Keratinocyte (primary cell): ENCODE data around the gene CHRNB4. TPM values are rescaled to one million over a fixed set of nuclear protein-coding genes. Genes with fewer than 3 reads are reported as not detected.
A peak's percentile ranks its signal among the peaks of the same experiment; 100 is the strongest.

Experiments
- DNase-seq: peaks from one replicate; pipeline ENCODE4 v3.0.0-alpha.2; 2011; ENCODE audit warnings: low read depth, missing footprints, low spot score
- FAIRE-seq: peaks from 2 replicates; lab custom pipeline; 2011; peaks lifted over from hg19 to GRCh38; lab: Jason Lieb, UNC
- H2AFZ ChIP-seq: 2 replicates; pipeline ENCODE4 v1.6.0; 2012; ENCODE audit warnings: low read length, control low read depth, inconsistent platforms; ENCODE audit not compliant: control insufficient read depth
- H3K27ac ChIP-seq: 2 replicates; pipeline ENCODE4 v1.5.1; 2011; ENCODE audit warnings: low read length; ENCODE audit not compliant: control insufficient read depth, insufficient read depth
- H3K27me3 ChIP-seq: 3 replicates; pipeline ENCODE4 v1.6.0; 2011; ENCODE audit warnings: low read length; ENCODE audit not compliant: control insufficient read depth, insufficient read depth; ENCODE audit errors: extremely low read depth
- H3K36me3 ChIP-seq, 2 experiments: 2 replicates in 1 of 2; 3 replicates in 1 of 2; pipeline ENCODE4 v1.5.1; 2011; ENCODE audit warnings: low read length in 2 of 2, mild to moderate bottlenecking in 1 of 2; ENCODE audit not compliant: control insufficient read depth in 2 of 2, insufficient read depth in 2 of 2; ENCODE audit errors: extremely low read depth in 1 of 2
- H3K4me1 ChIP-seq: 3 replicates; pipeline ENCODE4 v1.5.1; 2011; ENCODE audit warnings: low read length; ENCODE audit not compliant: control insufficient read depth, insufficient read depth; ENCODE audit errors: extremely low read depth
- H3K4me2 ChIP-seq: 3 replicates; pipeline ENCODE4 v1.6.0; 2011; ENCODE audit warnings: low read depth, low read length; ENCODE audit not compliant: control insufficient read depth, insufficient read depth; ENCODE audit errors: extremely low read depth
- H3K4me3 ChIP-seq, 3 experiments: fragments of 200-600 bp in 1 of 3; sonication (generic) in 1 of 3; 2 replicates in 2 of 3; 3 replicates in 1 of 3; pipeline ENCODE4 v1.5.1; 2011 to 2016; ENCODE audit warnings: low read length in 3 of 3, mild to moderate bottlenecking in 3 of 3, control low read depth in 2 of 3, inconsistent platforms in 1 of 3, low read depth in 1 of 3, mixed read lengths in 1 of 3, mixed run types in 1 of 3, moderate library complexity in 1 of 3; ENCODE audit not compliant: control insufficient read depth in 2 of 3, insufficient read depth in 2 of 3; ENCODE audit errors: extremely low read depth in 1 of 3
- H3K79me2 ChIP-seq: 2 replicates; pipeline ENCODE4 v1.6.0; 2012; ENCODE audit warnings: low read length; ENCODE audit not compliant: control insufficient read depth, insufficient read depth
- H3K9ac ChIP-seq: 3 replicates; pipeline ENCODE4 v1.6.0; 2011; ENCODE audit warnings: low read length; ENCODE audit not compliant: control insufficient read depth, insufficient read depth; ENCODE audit errors: extremely low read depth
- H3K9me1 ChIP-seq: 3 replicates; pipeline ENCODE4 v1.6.0; 2011; ENCODE audit warnings: low read length; ENCODE audit not compliant: control insufficient read depth, insufficient read depth; ENCODE audit errors: extremely low read depth
- H3K9me3 ChIP-seq: 2 replicates; pipeline ENCODE4 v1.5.1; 2012; ENCODE audit warnings: low read depth, low read length; ENCODE audit not compliant: control insufficient read depth
- H4K20me1 ChIP-seq: 3 replicates; pipeline ENCODE4 v1.6.0; 2011; ENCODE audit warnings: low read length; ENCODE audit not compliant: control insufficient read depth, insufficient read depth; ENCODE audit errors: extremely low read depth
- EZH2 ChIP-seq: IDR thresholded peaks from one replicate; pipeline ENCODE4 v1.6.1; 2012; ENCODE audit warnings: inconsistent platforms, mild to moderate bottlenecking, low read length, moderate library complexity
- dilution Hi-C: fragments of 300-500 bp; cut with MboI; formaldehyde crosslinking; loops from one replicate; pipeline ENCODE4 v1.7.0; 2020; ENCODE audit warnings: low sequenced_read_pairs; ENCODE audit not compliant: extremely low pct_ligation_motif_present
- polyA plus RNA-seq, 5 experiments: library from polyadenylated mRNA; depleted of rRNA in 3 of 5; stranded (reverse) in 3 of 5; stranded (forward) in 1 of 5; unstranded in 1 of 5; fragments of >200 nt; gene quantifications; 1 replicate in 1 of 5; 2 replicates in 3 of 5; 3 replicates in 1 of 5; pipeline versions ENCODE4 v1.2.1 to v1.2.3, GENCODE V29; 2011 to 2012; ENCODE audit warnings: missing spikeins in 2 of 5, low read depth in 1 of 5, low replicate concordance in 1 of 5
- TF ChIP-seq, protein P1 (sequence below), 3 experiments: IDR thresholded peaks in 1 of 3; conservative IDR thresholded peaks in 1 of 3; optimal IDR thresholded peaks in 1 of 3; 2 replicates in 2 of 3; 3 replicates in 1 of 3; pipeline versions ENCODE3 to v1.5.1; 2011; ENCODE audit warnings: low read length in 3 of 3, mild to moderate bottlenecking in 3 of 3, moderate library complexity in 2 of 3, control low read depth in 1 of 3, inconsistent platforms in 1 of 3; ENCODE audit not compliant: insufficient read depth in 2 of 3; ENCODE audit errors: extremely low read depth in 1 of 3

The CHRNB4 gene
- polyA plus RNA-seq, 1 donor (not counting 4 experiments of a cell fraction or from before 2014, with no cell fraction given): 0.04 TPM

DNA sequence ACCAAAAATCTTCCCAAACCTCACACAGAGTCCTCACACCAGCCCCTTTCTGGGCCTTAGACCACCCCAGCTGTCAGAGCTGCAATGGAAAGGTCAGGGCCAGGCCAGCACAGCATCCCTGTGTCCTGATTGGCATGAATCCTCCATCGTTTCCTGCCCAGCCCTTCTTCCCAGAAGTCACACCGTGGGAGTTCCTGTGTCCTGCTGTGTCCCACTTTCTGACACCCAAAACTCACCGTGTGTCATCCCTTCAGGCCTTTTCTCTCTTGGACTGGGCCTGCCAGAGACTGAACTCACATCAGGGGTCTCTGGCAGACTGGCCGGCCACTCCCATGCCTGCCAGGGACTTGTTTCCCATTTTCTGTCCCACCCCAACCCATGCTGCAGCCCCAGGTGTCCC, 32.5 kb upstream of the CHRNB4 start:
- H3K9me3 ChIP-seq: no peaks in the 10 kb centered on the region
- H3K9me1 ChIP-seq: no peaks in the 10 kb centered on the region
- H4K20me1 ChIP-seq: no peaks in the 10 kb centered on the region
- no peaks in the 10 kb centered on the region for H3K27me3 ChIP-seq
- H3K4me3 ChIP-seq: no peak overlapping the region
- DNase-seq: no peak
- H3K4me2 ChIP-seq: no peak overlapping the region
- FAIRE-seq: no peak
- no peaks in the 10 kb centered on the region for H3K79me2 ChIP-seq
- no peak overlapping the region for H3K9ac ChIP-seq
- dilution Hi-C loops: no loop called here
- H2AFZ ChIP-seq: no peak overlapping the region
- TF ChIP-seq EZH2: no peak
- TF ChIP-seq, protein P1, sequence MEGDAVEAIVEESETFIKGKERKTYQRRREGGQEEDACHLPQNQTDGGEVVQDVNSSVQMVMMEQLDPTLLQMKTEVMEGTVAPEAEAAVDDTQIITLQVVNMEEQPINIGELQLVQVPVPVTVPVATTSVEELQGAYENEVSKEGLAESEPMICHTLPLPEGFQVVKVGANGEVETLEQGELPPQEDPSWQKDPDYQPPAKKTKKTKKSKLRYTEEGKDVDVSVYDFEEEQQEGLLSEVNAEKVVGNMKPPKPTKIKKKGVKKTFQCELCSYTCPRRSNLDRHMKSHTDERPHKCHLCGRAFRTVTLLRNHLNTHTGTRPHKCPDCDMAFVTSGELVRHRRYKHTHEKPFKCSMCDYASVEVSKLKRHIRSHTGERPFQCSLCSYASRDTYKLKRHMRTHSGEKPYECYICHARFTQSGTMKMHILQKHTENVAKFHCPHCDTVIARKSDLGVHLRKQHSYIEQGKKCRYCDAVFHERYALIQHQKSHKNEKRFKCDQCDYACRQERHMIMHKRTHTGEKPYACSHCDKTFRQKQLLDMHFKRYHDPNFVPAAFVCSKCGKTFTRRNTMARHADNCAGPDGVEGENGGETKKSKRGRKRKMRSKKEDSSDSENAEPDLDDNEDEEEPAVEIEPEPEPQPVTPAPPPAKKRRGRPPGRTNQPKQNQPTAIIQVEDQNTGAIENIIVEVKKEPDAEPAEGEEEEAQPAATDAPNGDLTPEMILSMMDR (optimal IDR thresholded peaks at IDR 0.05 in 1 of 3, IDR thresholded peaks at IDR 0.05 in 1 of 3, conservative IDR thresholded peaks at IDR 0.05 in 1 of 3; ENCODE audit: extremely low read depth in 1 of 3, insufficient read depth in 2 of 3, low read length in 3 of 3): no peak
- H3K4me1 ChIP-seq: peaks cover 7% of the 10 kb centered on the region
- no peaks in the 10 kb centered on the region for H3K36me3 ChIP-seq
- H3K27ac ChIP-seq: no peak overlapping the region

GRCh38 chr15:78672285-78673014, 31.4 kb upstream of the CHRNB4 start:
- Histone ChIP-seq H4K20me1 (no peaks in the 10 kb centered on the region), H2AFZ (no peak overlapping the region), H3K4me2 (no peak overlapping the region), H3K79me2 (no peaks in the 10 kb centered on the region), H3K4me3 (no peak overlapping the region), H3K27ac (no peak overlapping the region), H3K9me1 (no peaks in the 10 kb centered on the region), H3K9ac (no peak overlapping the region), H3K27me3 (no peaks in the 10 kb centered on the region), H3K4me1 (peaks cover 7% of the 10 kb centered on the region), H3K36me3 (no peaks in the 10 kb centered on the region), H3K9me3 (no peaks in the 10 kb centered on the region)
- TF ChIP-seq, protein P1 (optimal IDR thresholded peaks at IDR 0.05 in 1 of 3, IDR thresholded peaks at IDR 0.05 in 1 of 3, conservative IDR thresholded peaks at IDR 0.05 in 1 of 3; ENCODE audit: extremely low read depth in 1 of 3, insufficient read depth in 2 of 3, low read length in 3 of 3): no peak
- no peak for TF ChIP-seq EZH2
- FAIRE-seq: peak; percentile 29
- DNase-seq: no peak
- dilution Hi-C loops: no loop called here
